ENCODE measurements around the gene EEA1.
"Not testable (repeated sequence)": the region's sequence is repeated elsewhere in the genome, so short reads cannot be mapped to it uniquely, and the experiment has no call there.

The EEA1 gene

GRCh38 chr12:92928962-92929915 is at the start of gene EEA1:
Gene EEA1 (minus strand): TSS chr12:92929295. CDS start chr12:92929066, 229 bp downstream.
- peak; percentile 94 to 96 for DNase-seq

GRCh38 chr12:92978607-92979006 is 49.5 kb upstream of the EEA1 start:
- DNase-seq: no peak

- DNase-seq: no peak
These were observed 48.2 kb upstream of the EEA1 start for GRCh38 chr12:92977326-92977725.

GRCh38 chr12:92974759-92975158 is 45.7 kb upstream of the EEA1 start:
- no peak for DNase-seq

GRCh38 chr12:92973614-92974013 is 44.5 kb upstream of the EEA1 start:
- no peak for DNase-seq

GRCh38 chr12:92971859-92972524 is 42.9 kb upstream of the EEA1 start:
- no peak for DNase-seq

- DNase-seq: no peak
These were observed 39.2 kb upstream of the EEA1 start for GRCh38 chr12:92968176-92968813.

- not testable (repeated sequence) for DNase-seq
These were observed 35.3 kb upstream of the EEA1 start for GRCh38 chr12:92964378-92964777.

- DNase-seq: no peak
These were observed 32.9 kb upstream of the EEA1 start for GRCh38 chr12:92961949-92962348.

- DNase-seq: no peak
These were observed 27.0 kb upstream of the EEA1 start for GRCh38 chr12:92955997-92956663.

- DNase-seq: no peak
These were observed 24.7 kb upstream of the EEA1 start for GRCh38 chr12:92953747-92954146.

- DNase-seq: no peak
These were observed 23.3 kb upstream of the EEA1 start for GRCh38 chr12:92952394-92952793.

- no peak for DNase-seq
These were observed 21.9 kb upstream of the EEA1 start for GRCh38 chr12:92951006-92951405.

- no peak for DNase-seq
These were observed 20.9 kb upstream of the EEA1 start for GRCh38 chr12:92950011-92950410.

GRCh38 chr12:92949466-92949865 is 20.4 kb upstream of the EEA1 start:
- DNase-seq: no peak

GRCh38 chr12:92947589-92948215 is 18.6 kb upstream of the EEA1 start:
- DNase-seq: no peak

GRCh38 chr12:92945659-92946220 is 16.6 kb upstream of the EEA1 start:
- DNase-seq: no peak

GRCh38 chr12:92943482-92944250 is 14.6 kb upstream of the EEA1 start:
- no peak for DNase-seq

- DNase-seq: no peak
These were observed 13.8 kb upstream of the EEA1 start for GRCh38 chr12:92942905-92943304.

- DNase-seq: no peak
These were observed 10.0 kb upstream of the EEA1 start for GRCh38 chr12:92939116-92939515.

- no peak for DNase-seq
These were observed 9.5 kb upstream of the EEA1 start for GRCh38 chr12:92938638-92939037.

All from stimulated activated CD4-positive, alpha-beta T cell treated with anti-CD3 and anti-CD28 coated beads, Interleukin-2, amount 100 ng/mL, for 48 hours (primary cell).